Right atrium auricular region (tissue), 2 donors: Measurements from ENCODE around the gene DENND1B. TPM values are rescaled to one million over a fixed set of nuclear protein-coding genes. Genes with fewer than 3 reads are reported as not detected.

Experiments used
- DNase-seq: peaks from one replicate; pipeline ENCODE4 v3.0.0-alpha.2; 2019; ENCODE audit warnings: low spot score
- H3K27ac ChIP-seq, 2 donors: fragments of 200-600 bp; sonication (generic); 1 replicate in 1 of 2; 2 replicates in 1 of 2; pipeline ENCODE4 v1.5.1; 2016 to 2019
- H3K27me3 ChIP-seq, 2 donors: fragments of 200-600 bp; sonication (generic); one replicate each; pipeline versions ENCODE4 v1.5.1 to v1.6.0; 2017 to 2019
- H3K36me3 ChIP-seq: fragments of 200-600 bp; sonication (generic); one replicate; pipeline ENCODE4 v1.5.1; 2016
- H3K4me1 ChIP-seq, 2 donors: fragments of 200-600 bp; sonication (generic); one replicate each; pipeline versions ENCODE4 v1.5.1 to v1.6.0; 2017 to 2019
- H3K4me3 ChIP-seq, 2 donors: fragments of 200-600 bp; sonication (generic); 1 replicate in 1 of 2; 2 replicates in 1 of 2; pipeline ENCODE4 v1.5.1; 2017 to 2019; ENCODE audit warnings: mild to moderate bottlenecking in 1 of 2, moderate library complexity in 1 of 2
- H3K9me3 ChIP-seq, 2 donors: fragments of 200-600 bp; sonication (generic); one replicate each; pipeline ENCODE4 v1.5.1; 2019
- CTCF ChIP-seq, 2 donors: fragments of 200-600 bp; sonication (generic); IDR thresholded peaks; one replicate each; pipeline ENCODE4 v1.5.1; 2019; ENCODE audit warnings: antibody characterized with exemption in 2 of 2
- total RNA-seq, 2 donors: library from RNA; depleted of rRNA; stranded (reverse); fragments of >200 nt; gene quantifications; one replicate each; pipeline ENCODE4 v1.1.0, GENCODE V29; 2016

The DENND1B gene
- total RNA-seq, 2 donors from 2014 or later: 11.8 to 16.0 TPM

- Histone ChIP-seq H3K9me3 (peaks cover 0 to 24% of the 10 kb centered on the region in 2 donors), H3K27me3 (no peaks in the 10 kb centered on the region), H3K27ac (no peak overlapping the region), H3K4me3 (no peak overlapping the region), H3K36me3 (no peaks in the 10 kb centered on the region), H3K4me1 (no peaks in the 10 kb centered on the region)
- no peak for DNase-seq
- no peak for TF ChIP-seq CTCF (IDR thresholded peaks at IDR 0.05)
Measured at GRCh38 chr1:197567442-197567841, 207.8 kb downstream of the DENND1B start.

- no peak overlapping the region for H3K27ac ChIP-seq
- H3K4me3 ChIP-seq: no peak overlapping the region
- TF ChIP-seq CTCF (IDR thresholded peaks at IDR 0.05): no peak
- no peak for DNase-seq
- no peaks in the 10 kb centered on the region for H3K9me3 ChIP-seq
- peaks cover 0 to 9% of the 10 kb centered on the region in 2 donors for H3K4me1 ChIP-seq
- no peaks in the 10 kb centered on the region for H3K27me3 ChIP-seq
- no peaks in the 10 kb centered on the region for H3K36me3 ChIP-seq
Measured at GRCh38 chr1:197561041-197561440, 214.2 kb downstream of the DENND1B start.

GRCh38 chr1:197559655-197560054 lies 215.6 kb downstream of the DENND1B start:
- no peaks in the 10 kb centered on the region for H3K27me3 ChIP-seq
- H3K9me3 ChIP-seq: no peaks in the 10 kb centered on the region
- DNase-seq: no peak
- H3K4me3 ChIP-seq: no peak overlapping the region
- H3K4me1 ChIP-seq: peaks cover 0 to 9% of the 10 kb centered on the region in 2 donors
- peak overlapping the region in 1 of 2 donors; percentile 2 for H3K27ac ChIP-seq
- no peak for TF ChIP-seq CTCF (IDR thresholded peaks at IDR 0.05)
- no peaks in the 10 kb centered on the region for H3K36me3 ChIP-seq

- H3K27ac ChIP-seq: no peak overlapping the region
- no peak for DNase-seq
- no peaks in the 10 kb centered on the region for H3K9me3 ChIP-seq
- H3K4me3 ChIP-seq: no peak overlapping the region
- no peaks in the 10 kb centered on the region for H3K27me3 ChIP-seq
- TF ChIP-seq CTCF (IDR thresholded peaks at IDR 0.05): no peak
- no peaks in the 10 kb centered on the region for H3K36me3 ChIP-seq
- peaks cover 0 to 9% of the 10 kb centered on the region in 2 donors for H3K4me1 ChIP-seq
Measured at GRCh38 chr1:197559244-197559643, 216.0 kb downstream of the DENND1B start.

- no peaks in the 10 kb centered on the region for H3K36me3 ChIP-seq
- H3K27ac ChIP-seq: no peak overlapping the region
- DNase-seq: no peak
- no peaks in the 10 kb centered on the region for H3K9me3 ChIP-seq
- TF ChIP-seq CTCF (IDR thresholded peaks at IDR 0.05): no peak
- peaks cover 0 to 9% of the 10 kb centered on the region in 2 donors for H3K4me1 ChIP-seq
- H3K4me3 ChIP-seq: no peak overlapping the region
- no peaks in the 10 kb centered on the region for H3K27me3 ChIP-seq
Measured at GRCh38 chr1:197557302-197557701, 218.0 kb downstream of the DENND1B start.

GRCh38 chr1:197553281-197553680 lies 222.0 kb downstream of the DENND1B start:
- Histone ChIP-seq H3K4me3 (no peak overlapping the region), H3K9me3 (no peaks in the 10 kb centered on the region), H3K4me1 (no peaks in the 10 kb centered on the region), H3K27me3 (no peaks in the 10 kb centered on the region), H3K27ac (no peak overlapping the region), H3K36me3 (no peaks in the 10 kb centered on the region)
- no peak for TF ChIP-seq CTCF (IDR thresholded peaks at IDR 0.05)
- DNase-seq: no peak
